Panc1 (cell line): ENCODE measurements around the gene IQCN. TPM values are rescaled to one million over a fixed set of nuclear protein-coding genes. Genes with fewer than 3 reads are reported as not detected.

ENCODE experiments used
- ATAC-seq: fragments of 200-7000 bp; cut with Tn5 transposase; 2 replicates; pipeline ENCODE4 v1.9.1; 2020; ENCODE audit warnings: mild to moderate bottlenecking, moderate library complexity
- BruUV-seq: library from RNA; stranded (reverse); fragments of 400-500 nt; replicated peaks from 2 replicates; lab custom pipeline; 2021; lab: Mats Ljungman, UMichigan
- CTCF ChIA-PET: fragments of 300-600 bp; sonication (Branson Sonifier 250); formaldehyde crosslinking; loops from one replicate; lab custom pipeline; 2022; ENCODE audit warnings: antibody characterized with exemption; lab: Charles Lee
- POLR2A ChIA-PET: fragments of 300-600 bp; sonication (Branson Sonifier 250); formaldehyde crosslinking; loops from one replicate; lab custom pipeline; 2022; ENCODE audit warnings: antibody characterized with exemption; lab: Charles Lee
- DNase-seq: peaks from one replicate; pipeline ENCODE4 v3.0.0-alpha.2; 2010; ENCODE audit warnings: low read depth, low spot score
- H3K27ac ChIP-seq: 2 replicates; pipeline ENCODE4 v1.5.1; 2011; ENCODE audit warnings: mild to moderate bottlenecking, low read length, inconsistent platforms
- H3K27me3 ChIP-seq: fragments of 200-500 bp; sonication (Bioruptor generic); 2 replicates; pipeline ENCODE4 v1.6.0; 2014; ENCODE audit warnings: low read length, inconsistent platforms; ENCODE audit not compliant: control insufficient read depth, insufficient read depth
- H3K36me3 ChIP-seq: fragments of 200-500 bp; sonication (Bioruptor generic); 2 replicates; pipeline ENCODE4 v1.5.1; 2014; ENCODE audit warnings: inconsistent platforms, mild to moderate bottlenecking, low read length, moderate library complexity; ENCODE audit not compliant: control insufficient read depth, insufficient read depth
- H3K4me1 ChIP-seq: 2 replicates; pipeline ENCODE4 v1.5.1; 2011; ENCODE audit warnings: inconsistent platforms, mild to moderate bottlenecking, low read length, moderate library complexity; ENCODE audit not compliant: control insufficient read depth, insufficient read depth
- H3K4me3 ChIP-seq, 2 experiments: 2 replicates each; pipeline ENCODE4 v1.5.1; 2011 to 2012; ENCODE audit warnings: low read depth in 2 of 2, low read length in 2 of 2, mild to moderate bottlenecking in 2 of 2, inconsistent platforms in 1 of 2, moderate library complexity in 1 of 2
- H3K9me3 ChIP-seq: fragments of 200-500 bp; sonication (Bioruptor generic); 2 replicates; pipeline ENCODE4 v1.5.1; 2014; ENCODE audit warnings: low read depth, mild to moderate bottlenecking, inconsistent platforms, low read length, moderate library complexity; ENCODE audit not compliant: control insufficient read depth, insufficient read depth
- CTCF ChIP-seq: fragments of 450-650 bp; IDR thresholded peaks from 2 replicates; pipeline ENCODE4 v1.5.1; 2017; ENCODE audit warnings: mild to moderate bottlenecking
- POLR2AphosphoS5 ChIP-seq: IDR thresholded peaks from 2 replicates; pipeline ENCODE4 v1.6.1; 2012; ENCODE audit warnings: mild to moderate bottlenecking, low read depth, low read length, moderate library complexity
- REST ChIP-seq, 2 experiments: IDR thresholded peaks; 2 replicates each; pipeline ENCODE4 v1.6.1; 2011 to 2012; ENCODE audit warnings: low read depth in 2 of 2, control low read depth in 1 of 2, low read length in 1 of 2, mild to moderate bottlenecking in 1 of 2, moderate library complexity in 1 of 2; ENCODE audit not compliant: insufficient read depth in 1 of 2
- SIN3A ChIP-seq: IDR thresholded peaks from 2 replicates; pipeline ENCODE4 v1.6.1; 2012; ENCODE audit warnings: low read depth, mild to moderate bottlenecking, low read length, moderate library complexity, borderline replicate concordance; ENCODE audit not compliant: insufficient read depth
- TCF7L2 ChIP-seq: IDR thresholded peaks from 2 replicates; pipeline ENCODE4 v1.6.1; 2011; ENCODE audit warnings: mild to moderate bottlenecking, low read depth, low read length, inconsistent platforms
- in situ Hi-C: cut with HindIII; loops from 2 replicates; pipeline ENCODE4 v1.10.0; 2016; ENCODE audit warnings: low sequenced_read_pairs, low pct_unique_long_range_greater_than_20kb
- intact Hi-C: fragments of 100-400 bp; cut with micrococcal nuclease; formaldehyde crosslinking; loops from one replicate; pipeline ENCODE4 v1.10.0; 2022; ENCODE audit not compliant: unreplicated experiment
- total RNA-seq: library from RNA; stranded (reverse); gene quantifications from one replicate; pipeline ENCODE4 v1.2.1, GENCODE V29; 2021; ENCODE audit not compliant: unreplicated experiment

The IQCN gene
- total RNA-seq, 1 experiment from 2014 or later = 2.5 TPM

- ChIA-PET POLR2A (interaction anchor here (0.6 kb wide), 1 partner anchor 48 kb away, joined by 4 read pairs; no protein-coding TSS in a partner anchor), CTCF (no interaction called here)
- Histone ChIP-seq H3K27ac (no peak overlapping the region), H3K9me3 (no peaks in the 10 kb centered on the region), H3K4me3 (no peak overlapping the region), H3K27me3 (no peaks in the 10 kb centered on the region), H3K36me3 (no peaks in the 10 kb centered on the region), H3K4me1 (no peaks in the 10 kb centered on the region)
- intact Hi-C loops = no loop called here
- in situ Hi-C loops = no loop called here
- ATAC-seq (no peak), DNase-seq (no peak)
- no TSS peak for BruUV-seq
- 0 out of 4 replicates have a peak, but pooled peaks of 1 of the 2 experiments have one; percentile 19 for TF ChIP-seq REST (IDR thresholded peaks at IDR 0.05; ENCODE audit: insufficient read depth in 1 of 2, low read depth in 2 of 2, low read length in 1 of 2)
- TF ChIP-seq CTCF = no peak
Observed at GRCh38 chr19:18232540-18233223, 41.6 kb downstream of the IQCN start.

- no peaks in the 10 kb centered on the region for H3K36me3 ChIP-seq
- POLR2A ChIA-PET = interaction anchor here (0.5 kb wide), 1 partner anchor 466 kb away, joined by 4 read pairs; no protein-coding TSS in a partner anchor
- intact Hi-C loops (no loop called here), in situ Hi-C loops (no loop called here)
- H3K9me3 ChIP-seq = no peaks in the 10 kb centered on the region
- DNase-seq (no peak), ATAC-seq (peak; percentile 41; the same call in 1 of the 2 replicates)
- H3K27me3 ChIP-seq = no peaks in the 10 kb centered on the region
- H3K4me1 ChIP-seq = no peaks in the 10 kb centered on the region
- H3K27ac ChIP-seq = no peak overlapping the region
- TF ChIP-seq SIN3A (no peak), TCF7L2 (no peak), REST (IDR thresholded peaks at IDR 0.05; ENCODE audit: insufficient read depth in 1 of 2, low read depth in 2 of 2, low read length in 1 of 2) (no peak), POLR2AphosphoS5 (no peak), CTCF (no peak)
- BruUV-seq = no TSS peak
- H3K4me3 ChIP-seq = no peak overlapping the region
- CTCF ChIA-PET = interaction anchor here (0.6 kb wide), 1 partner anchor 90 kb away, joined by 6 read pairs; no protein-coding TSS in a partner anchor
Observed at GRCh38 chr19:18231775-18232174, 42.5 kb downstream of the IQCN start.
